ENCODE data around the gene TRAF7. TPM values are rescaled to one million over a fixed set of nuclear protein-coding genes. Genes with fewer than 3 reads are reported as not detected.

The TRAF7 gene
- total RNA-seq, 4 donors from 2014 or later = 36.3 to 70.1 (median 56.3) TPM

GRCh38 chr16:2212362-2213324, 57.1 kb downstream of the TRAF7 start:
- Histone ChIP-seq H3K36me3 (peaks cover 0 to 33% of the 10 kb centered on the region in 2 donors), H3K4me1 (peaks cover 6 to 35% (median 14%) of the 10 kb centered on the region in 3 donors), H3K27me3 (no peaks in the 10 kb centered on the region), H3K9me3 (no peaks in the 10 kb centered on the region), H3K27ac (no peak overlapping the region), H3K4me3 (no peak overlapping the region)
- WGBS, 2 donors (ENCODE audit: low coverage in 1 of 2) = 45 to 82% methylated on average over 2 of the region's 19 CpGs
- TF ChIP-seq, protein P1, sequence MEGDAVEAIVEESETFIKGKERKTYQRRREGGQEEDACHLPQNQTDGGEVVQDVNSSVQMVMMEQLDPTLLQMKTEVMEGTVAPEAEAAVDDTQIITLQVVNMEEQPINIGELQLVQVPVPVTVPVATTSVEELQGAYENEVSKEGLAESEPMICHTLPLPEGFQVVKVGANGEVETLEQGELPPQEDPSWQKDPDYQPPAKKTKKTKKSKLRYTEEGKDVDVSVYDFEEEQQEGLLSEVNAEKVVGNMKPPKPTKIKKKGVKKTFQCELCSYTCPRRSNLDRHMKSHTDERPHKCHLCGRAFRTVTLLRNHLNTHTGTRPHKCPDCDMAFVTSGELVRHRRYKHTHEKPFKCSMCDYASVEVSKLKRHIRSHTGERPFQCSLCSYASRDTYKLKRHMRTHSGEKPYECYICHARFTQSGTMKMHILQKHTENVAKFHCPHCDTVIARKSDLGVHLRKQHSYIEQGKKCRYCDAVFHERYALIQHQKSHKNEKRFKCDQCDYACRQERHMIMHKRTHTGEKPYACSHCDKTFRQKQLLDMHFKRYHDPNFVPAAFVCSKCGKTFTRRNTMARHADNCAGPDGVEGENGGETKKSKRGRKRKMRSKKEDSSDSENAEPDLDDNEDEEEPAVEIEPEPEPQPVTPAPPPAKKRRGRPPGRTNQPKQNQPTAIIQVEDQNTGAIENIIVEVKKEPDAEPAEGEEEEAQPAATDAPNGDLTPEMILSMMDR (IDR thresholded peaks at IDR 0.05) = no peak
- TF ChIP-seq EP300 (IDR thresholded peaks at IDR 0.05) = no peak
- ATAC-seq = no peak

DNA sequence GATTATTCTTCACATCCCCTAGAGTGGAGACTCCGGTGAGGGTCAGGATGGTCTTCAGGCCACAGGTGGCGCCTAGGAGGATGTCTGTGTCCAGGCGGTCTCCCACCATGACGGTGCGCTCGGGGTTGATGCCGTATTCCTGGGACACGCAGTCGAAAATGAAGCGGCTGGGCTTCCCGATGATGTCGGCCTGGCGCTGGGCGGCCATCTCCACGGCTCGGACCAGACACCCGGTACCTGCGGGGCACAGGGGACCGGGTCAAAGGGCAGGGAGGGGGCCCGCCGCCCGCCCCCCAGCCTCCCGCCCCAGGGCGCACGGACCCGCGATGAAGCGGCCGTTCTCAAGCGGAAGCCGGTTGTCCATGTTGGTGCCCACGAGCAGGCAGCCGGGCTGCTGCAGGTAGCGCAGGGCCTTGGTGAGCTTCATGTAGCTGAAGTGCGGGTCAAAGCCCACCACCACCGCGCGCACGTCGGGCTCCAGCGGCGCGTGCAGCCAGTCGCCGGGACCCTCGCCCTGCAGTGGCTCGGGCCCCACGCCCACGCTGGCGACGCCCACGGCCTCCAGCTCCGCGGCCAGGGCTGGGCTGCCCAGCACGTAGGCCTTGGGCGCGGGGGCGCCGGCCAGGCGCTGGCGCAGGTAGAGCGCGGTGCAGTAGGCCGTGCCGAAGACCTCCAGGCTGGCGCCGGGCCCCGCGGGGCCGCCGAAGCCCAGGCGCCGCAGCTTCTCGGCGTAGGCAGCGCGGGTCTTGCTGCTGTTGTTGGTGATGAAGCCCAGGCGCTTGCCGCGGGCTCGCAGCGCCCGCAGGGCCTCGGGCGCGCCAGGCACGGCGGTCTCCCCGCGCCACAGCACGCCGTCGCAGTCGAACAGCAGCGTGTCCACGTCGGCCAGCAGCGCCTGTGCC, 58.5 kb downstream of the TRAF7 start:
- Histone ChIP-seq H3K4me3 (peak overlapping the region; percentile 55 to 81), H3K27me3 (no peaks in the 10 kb centered on the region), H3K36me3 (peaks cover 0 to 19% of the 10 kb centered on the region in 2 donors), H3K27ac (peak overlapping the region; percentile 56 to 94 (median 90)), H3K9me3 (no peaks in the 10 kb centered on the region), H3K4me1 (peaks cover 6 to 35% (median 14%) of the 10 kb centered on the region in 3 donors)
- WGBS, 2 donors (ENCODE audit: low coverage in 1 of 2) = 0% methylated on average over 6 of the region's 98 CpGs; no CpG with 5 or more reads in 1 of the 2 donors
- TF ChIP-seq EP300 (IDR thresholded peaks at IDR 0.05) (no peak), POLR2A (IDR thresholded peaks at IDR 0.05) (peak; percentile 30 to 50)
- no peak for ATAC-seq

DNA sequence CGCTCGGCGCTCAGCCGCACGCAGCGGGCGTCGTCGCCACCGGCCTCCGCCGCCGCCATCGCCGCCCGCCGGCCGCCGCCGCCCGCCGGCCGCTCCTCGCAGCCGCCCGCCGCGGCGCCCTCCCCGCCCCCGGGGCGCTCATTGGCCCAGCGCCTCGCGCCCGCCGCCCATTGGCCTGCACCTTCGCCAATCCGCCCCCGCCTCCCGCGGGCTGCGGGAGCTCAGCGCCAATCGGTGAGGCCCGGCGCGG, 59.1 kb downstream of the TRAF7 start, which contains the start of gene PGP:
Gene PGP (minus strand): TSS at position 122 of the 250 bp plus-strand sequence. CDS start 63 bp downstream, at position 59.
- H3K36me3 ChIP-seq = peaks cover 0 to 13% of the 10 kb centered on the region in 2 donors
- no peak for ATAC-seq
- WGBS, 2 donors (ENCODE audit: low coverage in 1 of 2) = no CpG with 5 or more reads among the region's 48 CpGs
- H3K27me3 ChIP-seq = no peaks in the 10 kb centered on the region
- peak within 1 kb of the TSS; percentile 55 to 81 for H3K4me3 ChIP-seq
- no peaks in the 10 kb centered on the region for H3K9me3 ChIP-seq
- peak within 1 kb of the TSS; percentile 79 to 94 (median 92) for H3K27ac ChIP-seq
- TF ChIP-seq EP300 (IDR thresholded peaks at IDR 0.05) (no peak), POLR2AphosphoS5 (IDR thresholded peaks at IDR 0.05) (no peak), POLR2A (IDR thresholded peaks at IDR 0.05) (no peak)
- TF ChIP-seq, protein P1 (IDR thresholded peaks at IDR 0.05) = peak in 1 of 4 experiments; percentile 45
- H3K4me1 ChIP-seq = peaks cover 6 to 35% (median 14%) of the 10 kb centered on the region in 3 donors

DNA sequence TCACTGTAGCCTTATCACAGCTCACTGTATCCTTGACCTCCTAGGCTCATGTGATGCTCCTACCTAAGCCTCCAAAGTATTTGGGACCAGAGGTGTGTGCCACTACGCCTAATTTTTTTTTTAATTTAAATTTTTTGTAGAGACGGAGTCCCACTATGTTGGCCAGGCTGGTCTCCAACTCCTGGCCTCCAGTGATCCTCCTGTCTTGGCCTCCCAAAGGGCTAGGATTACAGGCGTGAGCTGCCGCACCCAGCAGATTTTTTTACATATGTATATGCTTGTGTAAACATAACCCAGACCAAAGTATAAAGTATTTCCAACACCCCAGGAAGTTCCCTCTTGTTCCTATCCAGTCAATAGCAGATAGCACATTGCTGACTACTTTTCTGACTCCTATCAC, 60.7 kb downstream of the TRAF7 start:
- H3K27me3 ChIP-seq = no peaks in the 10 kb centered on the region
- H3K4me1 ChIP-seq = peaks cover 6 to 35% (median 14%) of the 10 kb centered on the region in 3 donors
- H3K27ac ChIP-seq = no peak overlapping the region
- no peak for TF ChIP-seq EP300 (IDR thresholded peaks at IDR 0.05)
- TF ChIP-seq, protein P1 (IDR thresholded peaks at IDR 0.05) = no peak
- TF ChIP-seq POLR2A (IDR thresholded peaks at IDR 0.05) = no peak
- no peak for TF ChIP-seq POLR2AphosphoS5 (IDR thresholded peaks at IDR 0.05)
- H3K4me3 ChIP-seq = no peak overlapping the region
- H3K9me3 ChIP-seq = no peaks in the 10 kb centered on the region
- WGBS, 2 donors (ENCODE audit: low coverage in 1 of 2) = 90 to 100% methylated on average over 4 of the region's 4 CpGs
- no peak for ATAC-seq
- H3K36me3 ChIP-seq = peaks cover 0 to 9% of the 10 kb centered on the region in 2 donors
